Vagina (tissue), 2 donors: ENCODE measurements around the gene CYP1A1.
A peak's percentile ranks its signal among the peaks of the same experiment; 100 is the strongest.

Source experiments
- CTCF ChIP-seq, 3 experiments: fragments of 450-650 bp in 2 of 3; fragments of 200-600 bp in 1 of 3; sonication (generic) in 1 of 3; IDR thresholded peaks; one replicate each; pipeline ENCODE4 v1.5.1; 2017 to 2019; ENCODE audit warnings: antibody characterized with exemption in 3 of 3, mild to moderate bottlenecking in 2 of 3, moderate library complexity in 2 of 3
- POLR2AphosphoS5 ChIP-seq, 2 donors: sonication (generic); formaldehyde crosslinking; IDR thresholded peaks; one replicate each; pipeline ENCODE4 v1.9.0; 2017; ENCODE audit warnings: antibody characterized with exemption in 2 of 2, mild to moderate bottlenecking in 2 of 2, low read depth in 1 of 2; ENCODE audit not compliant: insufficient read depth in 1 of 2

GRCh38 chr15:74695597-74696397 is 29.5 kb downstream of the CYP1A1 start, which contains the start of gene EDC3:
- TF ChIP-seq CTCF (IDR thresholded peaks at IDR 0.05) (no peak), POLR2AphosphoS5 (IDR thresholded peaks at IDR 0.05; ENCODE audit: insufficient read depth in 1 of 2, low read depth in 1 of 2) (peak; percentile 78 to 93)
